ENCODE results near the gene MKRN3.

The MKRN3 gene

GRCh38 chr15:23538648-23539047 lies 26.8 kb upstream of the MKRN3 start:
- H3K4me3 ChIP-seq (ENCODE audit: low read depth, low read length): no peak overlapping the region
- no peak for TF ChIP-seq CTCF (IDR thresholded peaks at IDR 0.05; ENCODE audit: low read depth, low read length)

- no peak overlapping the region for H3K4me3 ChIP-seq (ENCODE audit: low read depth, low read length)
- no peak for TF ChIP-seq CTCF (IDR thresholded peaks at IDR 0.05; ENCODE audit: low read depth, low read length)
Observed at GRCh38 chr15:23539892-23540291, 25.6 kb upstream of the MKRN3 start.

- TF ChIP-seq CTCF (IDR thresholded peaks at IDR 0.05; ENCODE audit: low read depth, low read length): no peak
- H3K4me3 ChIP-seq (ENCODE audit: low read depth, low read length): no peak overlapping the region
Observed at GRCh38 chr15:23546158-23546557, 19.3 kb upstream of the MKRN3 start.

- TF ChIP-seq CTCF (IDR thresholded peaks at IDR 0.05; ENCODE audit: low read depth, low read length): no peak
- H3K4me3 ChIP-seq (ENCODE audit: low read depth, low read length): no peak overlapping the region
Observed at GRCh38 chr15:23548071-23548470, 17.4 kb upstream of the MKRN3 start.

- H3K4me3 ChIP-seq (ENCODE audit: low read depth, low read length): 0 out of 2 replicates have a peak overlapping the region, but pooled peaks have one; percentile 7
- TF ChIP-seq CTCF (IDR thresholded peaks at IDR 0.05; ENCODE audit: low read depth, low read length): no peak
Observed at GRCh38 chr15:23561914-23562313, 3.6 kb upstream of the MKRN3 start.

GRCh38 chr15:23564821-23565394 lies 566 bp upstream of the MKRN3 start:
- no peak for TF ChIP-seq CTCF (IDR thresholded peaks at IDR 0.05; ENCODE audit: low read depth, low read length)
- peak overlapping the region; percentile 80 for H3K4me3 ChIP-seq (ENCODE audit: low read depth, low read length)

GRCh38 chr15:23566071-23566554 lies 639 bp downstream of the MKRN3 start:
- H3K4me3 ChIP-seq (ENCODE audit: low read depth, low read length): peak overlapping the region; percentile 80
- no peak for TF ChIP-seq CTCF (IDR thresholded peaks at IDR 0.05; ENCODE audit: low read depth, low read length)

Measured in WI38 (cell line).